Osteocyte (in vitro differentiated cells): ENCODE measurements around the gene DHRS7. TPM values are rescaled to one million over a fixed set of nuclear protein-coding genes. Genes with fewer than 3 reads are reported as not detected.

Experiments
- DNase-seq: peaks from one replicate; pipeline ENCODE4 v3.0.0; 2021; ENCODE audit warnings: mixed read lengths; ENCODE audit not compliant: unreplicated experiment; ENCODE audit errors: extremely low spot score
- H3K27ac Mint-ChIP-seq: one replicate; pipeline ENCODE4 v1.8.0; 2021; ENCODE audit warnings: mild to moderate bottlenecking, mixed read lengths; ENCODE audit not compliant: unreplicated experiment
- H3K27me3 Mint-ChIP-seq: one replicate; pipeline ENCODE4 v1.8.0; 2021; ENCODE audit warnings: mixed read lengths; ENCODE audit not compliant: unreplicated experiment
- H3K36me3 Mint-ChIP-seq: one replicate; pipeline ENCODE4 v1.8.0; 2021; ENCODE audit warnings: mixed read lengths; ENCODE audit not compliant: unreplicated experiment
- H3K4me1 Mint-ChIP-seq: one replicate; pipeline ENCODE4 v1.8.0; 2021; ENCODE audit warnings: mixed read lengths; ENCODE audit not compliant: unreplicated experiment
- H3K4me3 Mint-ChIP-seq: one replicate; pipeline ENCODE4 v1.8.0; 2021; ENCODE audit warnings: mild to moderate bottlenecking, moderate library complexity, mixed read lengths; ENCODE audit not compliant: unreplicated experiment
- H3K9me3 Mint-ChIP-seq: one replicate; pipeline ENCODE4 v1.8.0; 2021; ENCODE audit warnings: mixed read lengths; ENCODE audit not compliant: unreplicated experiment
- total RNA-seq: library from RNA; stranded (reverse); gene quantifications from 2 replicates; pipeline ENCODE4 v1.2.1, GENCODE V29; 2021
- TF ChIP-seq, protein P1 (sequence below): fragments of 200-600 bp; sonication (generic); IDR thresholded peaks from 2 replicates; pipeline ENCODE4 v1.5.0; 2021; ENCODE audit warnings: antibody characterized with exemption, mild to moderate bottlenecking, moderate library complexity

Gene DHRS7
- total RNA-seq, 1 donor from 2014 or later: 45.5 TPM

DNA sequence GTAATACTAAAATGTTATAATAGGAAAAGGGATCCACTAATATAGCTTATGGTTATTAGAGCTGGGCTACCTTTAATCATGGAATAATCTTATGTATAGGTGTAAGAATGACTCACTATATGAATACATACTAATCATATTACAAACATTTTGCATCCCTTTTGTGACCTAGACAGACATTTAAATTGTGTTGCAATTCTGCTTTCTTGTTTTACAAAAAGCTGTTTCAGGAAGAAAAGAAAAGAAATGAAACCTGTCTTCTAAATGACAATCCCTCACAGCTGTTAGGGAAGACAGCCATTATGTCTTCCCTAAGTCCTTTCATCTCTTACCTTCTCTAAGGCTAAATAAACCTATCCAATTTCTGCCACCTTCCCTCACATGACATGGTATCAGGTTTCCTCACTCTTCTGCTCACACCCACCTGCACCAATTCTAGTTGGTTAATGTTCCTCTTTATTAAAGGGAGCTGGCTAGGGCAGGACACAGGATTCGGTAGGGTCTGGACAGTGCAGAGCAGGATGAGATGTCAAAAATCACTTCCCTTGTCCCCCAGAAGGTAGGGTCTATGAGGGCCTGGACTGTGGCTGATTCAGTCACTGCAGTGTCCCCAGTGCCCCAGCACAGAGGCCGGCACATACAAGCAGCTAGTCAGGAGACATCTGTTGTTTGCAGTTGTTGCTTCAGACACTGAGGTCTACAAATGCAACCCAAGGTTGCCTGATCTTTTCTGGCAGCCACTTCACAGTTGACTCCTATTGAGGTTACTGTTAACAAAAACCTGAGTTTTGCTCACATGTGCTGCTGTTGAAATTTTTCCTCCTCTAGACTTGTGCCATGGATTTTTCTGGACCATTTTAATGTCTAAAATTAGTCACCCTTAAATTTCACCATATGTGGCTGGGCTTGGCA, 3.7 kb downstream of the DHRS7 start:
- TF ChIP-seq, protein P1, sequence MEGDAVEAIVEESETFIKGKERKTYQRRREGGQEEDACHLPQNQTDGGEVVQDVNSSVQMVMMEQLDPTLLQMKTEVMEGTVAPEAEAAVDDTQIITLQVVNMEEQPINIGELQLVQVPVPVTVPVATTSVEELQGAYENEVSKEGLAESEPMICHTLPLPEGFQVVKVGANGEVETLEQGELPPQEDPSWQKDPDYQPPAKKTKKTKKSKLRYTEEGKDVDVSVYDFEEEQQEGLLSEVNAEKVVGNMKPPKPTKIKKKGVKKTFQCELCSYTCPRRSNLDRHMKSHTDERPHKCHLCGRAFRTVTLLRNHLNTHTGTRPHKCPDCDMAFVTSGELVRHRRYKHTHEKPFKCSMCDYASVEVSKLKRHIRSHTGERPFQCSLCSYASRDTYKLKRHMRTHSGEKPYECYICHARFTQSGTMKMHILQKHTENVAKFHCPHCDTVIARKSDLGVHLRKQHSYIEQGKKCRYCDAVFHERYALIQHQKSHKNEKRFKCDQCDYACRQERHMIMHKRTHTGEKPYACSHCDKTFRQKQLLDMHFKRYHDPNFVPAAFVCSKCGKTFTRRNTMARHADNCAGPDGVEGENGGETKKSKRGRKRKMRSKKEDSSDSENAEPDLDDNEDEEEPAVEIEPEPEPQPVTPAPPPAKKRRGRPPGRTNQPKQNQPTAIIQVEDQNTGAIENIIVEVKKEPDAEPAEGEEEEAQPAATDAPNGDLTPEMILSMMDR: no peak
- Mint-ChIP-seq H3K4me1 (peaks cover 22% of the 10 kb centered on the region), H3K9me3 (no peaks in the 10 kb centered on the region), H3K4me3 (no peak overlapping the region), H3K36me3 (peaks cover 3% of the 10 kb centered on the region), H3K27me3 (no peaks in the 10 kb centered on the region), H3K27ac (no peak overlapping the region)
- no peak for DNase-seq

DNA sequence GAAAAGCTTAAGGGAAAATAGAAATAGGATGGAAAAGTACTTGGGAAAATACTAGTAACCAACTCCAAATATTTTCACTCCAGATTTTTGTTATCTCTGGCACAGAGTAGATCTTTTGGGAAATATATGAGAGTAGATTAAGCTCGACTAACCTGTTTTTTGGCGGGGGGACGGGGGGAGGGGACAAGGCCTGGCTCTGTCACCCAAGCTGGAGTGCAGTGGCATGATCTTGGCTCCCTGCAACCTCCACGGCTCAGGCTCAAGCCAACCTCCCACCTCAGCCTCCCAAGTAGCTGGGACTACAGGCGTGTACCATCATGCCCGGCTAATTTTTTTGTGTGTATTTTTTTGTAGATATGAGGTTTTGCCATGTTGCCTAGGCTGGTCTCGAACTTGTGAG, 4.8 kb downstream of the DHRS7 start:
- no peak for DNase-seq
- no peaks in the 10 kb centered on the region for H3K9me3 Mint-ChIP-seq
- no peak overlapping the region for H3K27ac Mint-ChIP-seq
- H3K4me3 Mint-ChIP-seq: no peak overlapping the region
- TF ChIP-seq, protein P1: no peak
- H3K27me3 Mint-ChIP-seq: no peaks in the 10 kb centered on the region
- H3K4me1 Mint-ChIP-seq: peaks cover 11% of the 10 kb centered on the region
- H3K36me3 Mint-ChIP-seq: peaks cover 8% of the 10 kb centered on the region

DNA sequence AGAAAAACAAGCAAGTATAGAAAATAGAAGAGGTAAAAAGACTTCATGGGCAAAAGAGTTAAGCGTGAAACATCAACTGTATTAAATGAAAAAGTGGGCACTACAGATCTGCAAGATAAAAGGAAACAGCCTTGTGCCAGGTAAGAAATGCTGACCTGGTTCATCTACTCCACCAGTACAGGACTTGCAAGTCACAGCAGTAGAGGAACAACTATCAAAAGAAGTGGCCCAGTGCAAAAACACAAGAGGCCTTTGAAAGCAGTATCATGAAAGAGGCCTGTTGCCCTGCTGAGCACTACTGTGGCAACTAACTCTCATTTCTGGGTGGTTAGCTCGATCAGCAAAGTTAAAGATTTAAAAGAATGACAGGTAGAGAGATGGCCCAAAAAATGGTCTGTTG, 10.5 kb downstream of the DHRS7 start:
- H3K4me3 Mint-ChIP-seq: no peak overlapping the region
- H3K9me3 Mint-ChIP-seq: no peaks in the 10 kb centered on the region
- no peak for DNase-seq
- H3K27ac Mint-ChIP-seq: no peak overlapping the region
- TF ChIP-seq, protein P1: no peak
- peaks cover 22% of the 10 kb centered on the region for H3K36me3 Mint-ChIP-seq
- H3K27me3 Mint-ChIP-seq: no peaks in the 10 kb centered on the region
- peaks cover 10% of the 10 kb centered on the region for H3K4me1 Mint-ChIP-seq

DNA sequence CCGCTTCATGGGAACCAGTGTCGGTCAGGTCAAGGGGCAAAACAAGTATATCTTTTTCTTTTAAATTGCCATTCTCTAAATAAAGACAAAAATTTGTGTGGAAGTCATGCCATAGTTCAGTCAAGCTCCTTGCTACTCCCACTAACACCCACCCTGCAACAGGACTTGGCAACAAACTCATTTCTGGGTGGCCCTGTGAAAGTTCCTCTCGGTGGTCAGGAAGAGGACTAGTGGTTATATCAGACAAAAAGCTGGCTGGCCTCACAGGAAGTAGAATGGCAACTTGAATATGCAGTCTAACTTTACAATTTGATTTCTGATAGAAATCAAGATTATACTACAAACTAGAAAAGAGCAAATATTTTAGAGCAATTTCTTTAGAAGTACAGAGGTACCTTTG, 11.2 kb downstream of the DHRS7 start:
- no peaks in the 10 kb centered on the region for H3K9me3 Mint-ChIP-seq
- TF ChIP-seq, protein P1: no peak
- H3K27me3 Mint-ChIP-seq: no peaks in the 10 kb centered on the region
- H3K27ac Mint-ChIP-seq: no peak overlapping the region
- peaks cover 10% of the 10 kb centered on the region for H3K4me1 Mint-ChIP-seq
- peaks cover 27% of the 10 kb centered on the region for H3K36me3 Mint-ChIP-seq
- no peak for DNase-seq
- no peak overlapping the region for H3K4me3 Mint-ChIP-seq

DNA sequence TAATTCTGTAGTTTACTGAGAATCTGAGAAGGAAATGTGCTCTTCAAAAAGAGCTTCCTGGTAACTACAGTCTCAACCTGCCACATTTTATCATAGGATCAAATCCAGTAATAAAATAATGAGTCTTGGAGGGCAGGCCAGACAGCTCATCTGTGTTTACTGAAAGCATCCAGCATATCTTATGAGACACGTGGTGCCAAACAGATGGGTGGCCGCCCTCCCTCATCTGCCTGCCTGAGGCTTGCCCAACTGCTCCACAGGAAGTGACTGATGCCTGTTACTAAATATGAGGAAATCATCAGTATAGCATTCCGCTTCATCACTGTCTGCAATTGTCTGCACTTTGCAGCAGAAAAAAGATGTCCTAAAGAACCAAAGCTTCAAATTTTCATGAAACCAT, 13.5 kb downstream of the DHRS7 start:
- TF ChIP-seq, protein P1: no peak
- Mint-ChIP-seq H3K9me3 (no peaks in the 10 kb centered on the region), H3K4me1 (peaks cover 10% of the 10 kb centered on the region), H3K27ac (peak overlapping the region; percentile 79), H3K36me3 (peaks cover 38% of the 10 kb centered on the region), H3K27me3 (no peaks in the 10 kb centered on the region), H3K4me3 (no peak overlapping the region)
- no peak for DNase-seq
